ENCODE data around the gene RGS6.

DNA sequence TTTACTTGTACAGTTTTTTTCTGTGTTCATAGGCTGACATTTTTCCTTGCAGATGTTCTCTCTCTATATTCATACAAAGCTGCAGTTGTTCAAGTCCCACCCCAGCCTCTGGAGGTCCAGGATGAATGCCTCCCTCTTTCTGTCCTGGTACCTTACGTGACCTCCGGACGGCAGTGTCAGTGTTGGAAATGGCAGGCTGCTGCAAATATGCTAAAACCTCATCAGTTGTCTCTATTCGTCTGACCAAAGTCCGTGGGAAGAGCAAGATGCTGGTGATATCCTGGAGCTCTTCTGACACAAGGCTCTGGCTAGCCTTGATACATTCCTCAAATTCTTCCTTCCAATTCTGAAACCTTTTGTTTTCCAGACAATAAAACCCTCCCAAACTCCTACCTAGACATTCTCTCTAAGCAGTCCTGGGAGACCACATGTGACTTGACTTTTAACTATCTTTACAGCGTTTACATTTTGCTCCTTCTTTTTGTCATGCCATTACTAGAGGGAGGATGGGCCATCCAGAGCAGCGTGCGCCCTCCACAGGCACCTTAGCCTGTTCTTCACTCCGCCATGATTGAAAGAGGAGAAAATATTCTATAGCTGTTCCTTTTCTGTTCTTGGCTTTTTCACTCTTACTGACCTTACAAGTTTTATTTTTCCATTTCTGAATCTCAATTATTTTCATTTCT lies 143.6 kb downstream of the RGS6 start:
- TF ChIP-seq, protein P1, sequence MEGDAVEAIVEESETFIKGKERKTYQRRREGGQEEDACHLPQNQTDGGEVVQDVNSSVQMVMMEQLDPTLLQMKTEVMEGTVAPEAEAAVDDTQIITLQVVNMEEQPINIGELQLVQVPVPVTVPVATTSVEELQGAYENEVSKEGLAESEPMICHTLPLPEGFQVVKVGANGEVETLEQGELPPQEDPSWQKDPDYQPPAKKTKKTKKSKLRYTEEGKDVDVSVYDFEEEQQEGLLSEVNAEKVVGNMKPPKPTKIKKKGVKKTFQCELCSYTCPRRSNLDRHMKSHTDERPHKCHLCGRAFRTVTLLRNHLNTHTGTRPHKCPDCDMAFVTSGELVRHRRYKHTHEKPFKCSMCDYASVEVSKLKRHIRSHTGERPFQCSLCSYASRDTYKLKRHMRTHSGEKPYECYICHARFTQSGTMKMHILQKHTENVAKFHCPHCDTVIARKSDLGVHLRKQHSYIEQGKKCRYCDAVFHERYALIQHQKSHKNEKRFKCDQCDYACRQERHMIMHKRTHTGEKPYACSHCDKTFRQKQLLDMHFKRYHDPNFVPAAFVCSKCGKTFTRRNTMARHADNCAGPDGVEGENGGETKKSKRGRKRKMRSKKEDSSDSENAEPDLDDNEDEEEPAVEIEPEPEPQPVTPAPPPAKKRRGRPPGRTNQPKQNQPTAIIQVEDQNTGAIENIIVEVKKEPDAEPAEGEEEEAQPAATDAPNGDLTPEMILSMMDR (IDR thresholded peaks at IDR 0.05), result no peak
- no peak for TF ChIP-seq POLR2A (IDR thresholded peaks at IDR 0.05)
